Ishikawa (cell line): ENCODE measurements around the gene PTPMT1.

Experiments used
- CEBPB ChIP-seq: IDR thresholded peaks from 2 replicates; pipeline ENCODE4 v1.6.1; 2012
- CREB1 ChIP-seq: IDR thresholded peaks from 2 replicates; pipeline ENCODE4 v1.6.1; 2012; ENCODE audit warnings: low read depth
- EGR1 ChIP-seq: IDR thresholded peaks from 2 replicates; pipeline ENCODE4 v1.6.1; 2012
- EP300 ChIP-seq: IDR thresholded peaks from 2 replicates; pipeline ENCODE4 v1.6.1; 2012; ENCODE audit warnings: borderline replicate concordance
- FOXM1 ChIP-seq: IDR thresholded peaks from 2 replicates; pipeline ENCODE4 v1.6.1; 2012; ENCODE audit warnings: low read depth, borderline replicate concordance
- MAX ChIP-seq: IDR thresholded peaks from 2 replicates; pipeline ENCODE4 v1.6.1; 2012
- NFIC ChIP-seq: IDR thresholded peaks from 2 replicates; pipeline ENCODE4 v1.6.1; 2012
- RAD21 ChIP-seq: IDR thresholded peaks from 2 replicates; pipeline ENCODE4 v1.6.1; 2012; ENCODE audit warnings: low read depth
- REST ChIP-seq: IDR thresholded peaks from 2 replicates; pipeline ENCODE4 v1.6.1; 2012; ENCODE audit warnings: low read depth, mild to moderate bottlenecking
- TAF1 ChIP-seq: IDR thresholded peaks from 2 replicates; pipeline ENCODE4 v1.6.1; 2012; ENCODE audit warnings: low read depth, mild to moderate bottlenecking
- TCF12 ChIP-seq: IDR thresholded peaks from 2 replicates; pipeline ENCODE4 v1.6.1; 2012; ENCODE audit warnings: low read depth
- TEAD4 ChIP-seq: IDR thresholded peaks from 2 replicates; pipeline ENCODE4 v1.6.1; 2012
- USF1 ChIP-seq: IDR thresholded peaks from 2 replicates; pipeline ENCODE4 v1.6.1; 2012
- YY1 ChIP-seq: IDR thresholded peaks from 2 replicates; pipeline ENCODE4 v1.6.1; 2012; ENCODE audit warnings: low read depth
- ZBTB7A ChIP-seq: IDR thresholded peaks from 2 replicates; pipeline ENCODE4 v1.6.1; 2012; ENCODE audit warnings: low read depth

Gene PTPMT1

GRCh38 chr11:47536915-47537314, 28.5 kb upstream of the PTPMT1 start:
- TF ChIP-seq EP300 (no peak), EGR1 (no peak), RAD21 (no peak), CREB1 (no peak), YY1 (no peak), TAF1 (no peak), ZBTB7A (no peak), TCF12 (no peak), FOXM1 (no peak), CEBPB (no peak), USF1 (no peak)

GRCh38 chr11:47538741-47539565, 26.4 kb upstream of the PTPMT1 start:
- TF ChIP-seq YY1 (0 out of 2 replicates have a peak, but pooled peaks have one; percentile 21), CREB1 (no peak), TEAD4 (0 out of 2 replicates have a peak, but pooled peaks have one; percentile 16), MAX (no peak), NFIC (peak; percentile 46), TAF1 (no peak)

GRCh38 chr11:47539681-47540039, 25.7 kb upstream of the PTPMT1 start:
- TF ChIP-seq ZBTB7A (no peak), EGR1 (no peak), YY1 (no peak), CEBPB (no peak), RAD21 (no peak), TAF1 (no peak), FOXM1 (no peak), TEAD4 (no peak), REST (no peak), TCF12 (no peak), USF1 (no peak), MAX (no peak), CREB1 (no peak)

GRCh38 chr11:47541070-47541469, 24.3 kb upstream of the PTPMT1 start:
- TF ChIP-seq MAX (no peak), CREB1 (no peak), CEBPB (no peak), ZBTB7A (no peak), FOXM1 (no peak), TEAD4 (no peak), REST (no peak), USF1 (no peak), TCF12 (no peak)

GRCh38 chr11:47545298-47545697, 20.1 kb upstream of the PTPMT1 start:
- TF ChIP-seq ZBTB7A, result no peak
- TF ChIP-seq MAX, result no peak
- no peak for TF ChIP-seq USF1
- no peak for TF ChIP-seq TCF12
- no peak for TF ChIP-seq EGR1
- no peak for TF ChIP-seq TAF1
- no peak for TF ChIP-seq TEAD4
- TF ChIP-seq CREB1, result no peak
- TF ChIP-seq NFIC, result no peak
- no peak for TF ChIP-seq FOXM1
- TF ChIP-seq RAD21, result no peak
- no peak for TF ChIP-seq YY1
- no peak for TF ChIP-seq EP300
- no peak for TF ChIP-seq REST
- no peak for TF ChIP-seq CEBPB
